ENCODE data around the gene B3GALT6.
"Not testable (repeated sequence)": the region's sequence is repeated elsewhere in the genome, so short reads cannot be mapped to it uniquely, and the experiment has no call there.

Gene B3GALT6

DNA sequence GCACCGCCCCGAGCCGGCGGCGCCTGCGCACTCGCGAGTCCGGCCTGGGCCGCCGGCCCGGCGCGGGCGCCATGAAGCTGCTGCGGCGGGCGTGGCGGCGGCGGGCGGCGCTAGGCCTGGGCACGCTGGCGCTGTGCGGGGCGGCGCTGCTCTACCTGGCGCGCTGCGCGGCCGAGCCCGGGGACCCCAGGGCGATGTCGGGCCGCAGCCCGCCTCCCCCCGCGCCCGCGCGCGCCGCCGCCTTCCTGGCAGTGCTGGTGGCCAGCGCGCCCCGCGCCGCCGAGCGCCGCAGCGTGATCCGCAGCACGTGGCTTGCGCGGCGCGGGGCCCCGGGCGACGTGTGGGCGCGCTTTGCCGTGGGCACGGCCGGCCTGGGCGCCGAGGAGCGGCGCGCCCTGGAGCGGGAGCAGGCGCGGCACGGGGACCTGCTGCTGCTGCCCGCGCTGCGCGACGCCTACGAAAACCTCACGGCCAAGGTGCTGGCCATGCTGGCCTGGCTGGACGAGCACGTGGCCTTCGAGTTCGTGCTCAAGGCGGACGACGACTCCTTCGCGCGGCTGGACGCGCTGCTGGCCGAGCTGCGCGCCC is at the start of gene B3GALT6:
TSS of gene B3GALT6 (plus strand) at position 30 of the 588 bp plus-strand sequence. CDS start at position 72, 42 bp downstream.
- TF ChIP-seq GATA1 (IDR thresholded peaks at IDR 0.05; ENCODE audit: low read depth, low read length) (no peak), POLR2A (IDR thresholded peaks at IDR 0.05; ENCODE audit: low read length) (no peak)
- DNase-seq = no peak

DNA sequence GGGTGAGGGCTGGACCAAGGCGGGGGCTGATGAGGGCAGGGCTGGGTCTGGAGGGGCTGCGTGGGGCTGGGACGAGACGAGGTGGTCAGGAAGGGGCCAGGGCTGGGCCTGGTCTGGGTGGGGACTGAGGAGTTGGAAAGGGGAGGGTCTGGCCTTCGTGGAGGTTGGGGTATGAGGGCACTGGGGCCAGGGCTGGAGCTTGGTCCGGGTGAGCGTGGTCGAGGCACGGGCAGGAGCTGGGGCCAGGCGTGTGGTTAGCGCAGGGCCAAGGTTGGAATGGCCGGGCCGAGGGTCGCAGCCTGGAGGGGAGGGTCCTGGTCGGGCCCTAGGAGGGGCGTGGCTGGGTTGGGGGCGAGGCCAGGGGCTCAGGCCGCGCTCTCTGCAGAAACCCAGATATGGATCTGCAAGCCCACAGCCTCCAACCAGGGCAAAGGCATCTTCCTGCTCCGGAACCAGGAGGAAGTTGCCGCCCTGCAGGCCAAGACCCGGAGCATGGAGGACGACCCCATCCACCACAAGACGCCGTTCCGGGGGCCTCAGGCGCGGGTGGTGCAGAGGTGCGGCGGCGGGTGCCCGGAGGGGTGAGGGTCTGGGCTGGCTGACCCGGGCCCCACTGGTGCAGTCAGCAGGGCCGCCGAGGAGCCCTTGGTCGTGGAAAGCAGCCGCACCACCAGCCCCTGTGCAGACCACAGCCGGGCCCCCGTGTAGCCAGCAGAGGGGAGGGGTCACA is 49.4 kb upstream of the B3GALT6 start:
- no peak for TF ChIP-seq GATA1 (IDR thresholded peaks at IDR 0.05; ENCODE audit: low read depth, low read length)
- no peak for TF ChIP-seq POLR2A (IDR thresholded peaks at IDR 0.05; ENCODE audit: low read length)

DNA sequence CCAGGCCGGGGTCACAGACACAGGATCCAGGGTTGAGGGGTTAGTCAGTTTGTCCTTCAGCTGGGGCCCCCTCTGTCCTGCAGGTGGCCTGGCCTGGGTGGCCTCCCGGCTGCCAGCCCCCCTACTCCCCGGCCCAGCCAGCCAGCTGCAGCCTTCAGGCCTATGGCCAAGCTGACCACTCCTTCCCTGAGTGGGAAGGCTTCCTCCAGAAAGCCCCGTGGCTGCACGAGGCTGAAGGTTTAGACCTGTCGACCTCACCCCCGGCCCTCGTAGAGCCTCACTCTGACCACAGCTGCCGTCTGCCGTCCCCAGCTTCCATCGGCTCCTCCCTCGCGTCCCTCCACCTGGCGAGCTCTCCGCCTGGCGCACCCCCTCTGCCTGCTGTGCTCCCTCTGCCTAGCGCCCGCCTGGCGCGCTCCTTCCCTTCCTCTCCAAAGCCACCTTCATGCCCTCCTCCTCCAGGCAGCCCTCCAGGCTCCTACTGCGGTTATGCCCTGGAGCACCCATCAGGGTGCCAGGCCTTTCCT is 48.8 kb upstream of the B3GALT6 start:
- TF ChIP-seq GATA1 (IDR thresholded peaks at IDR 0.05; ENCODE audit: low read depth, low read length) (no peak), POLR2A (IDR thresholded peaks at IDR 0.05; ENCODE audit: low read length) (no peak)
- DNase-seq = no peak

More for the DNA sequence above, 49.4 kb upstream of the B3GALT6 start:
- DNase-seq = no peak

DNA sequence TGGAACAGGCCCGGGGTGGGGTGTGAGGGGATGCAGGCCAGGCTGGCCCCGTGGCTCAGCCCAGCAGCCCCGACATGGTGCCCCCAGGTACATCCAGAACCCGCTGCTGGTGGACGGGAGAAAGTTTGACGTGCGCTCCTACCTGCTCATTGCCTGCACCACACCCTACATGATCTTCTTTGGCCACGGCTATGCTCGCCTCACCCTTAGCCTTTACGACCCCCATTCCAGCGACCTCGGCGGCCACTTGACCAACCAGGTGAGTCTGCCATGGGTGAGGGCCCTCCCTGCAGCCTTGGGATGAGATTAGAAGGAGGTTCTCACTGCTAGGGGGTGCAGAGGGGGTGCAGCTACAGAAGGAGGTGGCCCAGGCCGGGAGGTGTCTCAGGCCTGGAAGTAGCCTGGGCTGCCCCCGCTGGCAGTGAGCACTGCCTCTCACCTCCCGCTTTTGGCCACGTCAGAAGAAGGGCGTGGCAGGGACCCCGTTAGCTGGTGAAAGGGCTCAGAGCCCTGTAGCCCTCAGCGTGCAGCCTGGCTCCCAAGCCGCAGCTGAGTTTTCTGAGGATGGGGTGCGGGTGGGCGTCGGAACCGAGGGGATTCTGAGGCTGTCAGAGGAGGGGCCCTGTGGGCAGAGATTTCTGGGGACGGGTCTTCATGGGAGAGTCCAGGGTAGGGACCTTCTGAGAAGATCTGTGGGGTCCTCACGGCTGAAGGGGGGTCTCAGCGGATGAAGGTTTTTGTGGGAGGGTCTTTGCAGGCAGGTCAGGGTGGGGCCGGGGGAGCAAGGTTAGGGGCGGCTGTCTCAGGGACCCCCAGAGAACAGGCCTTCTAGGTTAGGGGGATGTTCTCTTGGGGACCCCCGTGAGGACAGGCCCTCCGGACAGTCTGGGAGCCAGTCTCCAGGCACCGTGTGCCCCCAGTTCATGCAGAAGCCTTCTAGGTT is 47.9 kb upstream of the B3GALT6 start:
- DNase-seq = no peak
- TF ChIP-seq GATA1 (IDR thresholded peaks at IDR 0.05; ENCODE audit: low read depth, low read length) = no peak
- no peak for TF ChIP-seq POLR2A (IDR thresholded peaks at IDR 0.05; ENCODE audit: low read length)

DNA sequence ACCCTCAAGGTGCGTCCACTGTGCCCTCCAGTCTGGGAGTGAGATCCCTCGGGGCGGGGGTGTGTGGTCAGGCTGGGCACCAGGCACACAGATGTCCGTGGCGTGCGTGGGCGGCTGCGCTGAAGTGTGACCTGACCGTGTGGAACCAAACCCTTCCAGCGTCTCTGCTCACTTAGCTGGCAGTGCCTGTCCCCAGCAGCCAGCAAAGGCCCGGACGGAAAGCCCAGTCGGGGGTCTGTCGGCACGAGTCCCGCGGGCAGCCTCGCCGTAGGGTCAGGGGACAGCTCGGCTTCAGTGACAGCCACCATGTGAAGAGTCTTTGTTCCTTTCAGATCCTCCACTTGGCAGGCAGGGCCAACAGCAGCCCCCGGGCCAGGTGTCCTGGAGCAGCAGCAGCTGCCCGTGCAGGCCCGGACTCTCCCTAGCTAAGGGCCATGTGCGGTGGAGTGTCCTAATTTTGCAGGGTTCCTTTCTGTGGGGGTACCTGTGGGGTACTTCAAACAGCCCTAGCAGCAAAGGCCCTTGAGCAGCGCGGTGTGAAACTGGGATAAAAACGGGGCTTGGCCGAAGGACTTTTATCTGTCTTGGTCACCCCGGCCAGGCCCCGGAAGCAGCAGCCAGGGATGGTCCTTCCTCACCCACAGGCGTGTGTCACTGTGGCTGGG is 46.8 kb upstream of the B3GALT6 start:
- TF ChIP-seq POLR2A (IDR thresholded peaks at IDR 0.05; ENCODE audit: low read length) = no peak
- no peak for TF ChIP-seq GATA1 (IDR thresholded peaks at IDR 0.05; ENCODE audit: low read depth, low read length)
- DNase-seq = no peak

DNA sequence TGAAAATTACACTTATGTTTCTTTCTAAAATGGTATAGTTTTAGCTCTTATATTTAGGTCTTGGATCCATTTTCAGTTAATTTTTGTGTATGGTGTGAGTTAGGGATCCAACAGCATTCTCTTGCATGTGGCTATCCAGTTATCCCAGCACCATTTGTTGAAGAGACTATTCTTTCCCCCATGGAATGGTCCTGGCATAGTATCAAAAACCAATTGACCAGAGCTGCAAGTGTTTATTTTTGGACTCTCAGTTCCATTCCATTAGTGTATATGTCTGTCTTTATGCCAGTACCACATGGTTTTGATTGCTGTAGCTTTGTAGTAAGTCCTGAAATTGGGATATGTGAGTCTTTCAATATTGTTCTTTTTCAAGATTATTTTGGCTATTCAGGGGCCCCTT is 44.1 kb upstream of the B3GALT6 start:
- DNase-seq = no peak
- no peak for TF ChIP-seq POLR2A (IDR thresholded peaks at IDR 0.05; ENCODE audit: low read length)
- no peak for TF ChIP-seq GATA1 (IDR thresholded peaks at IDR 0.05; ENCODE audit: low read depth, low read length)

DNA sequence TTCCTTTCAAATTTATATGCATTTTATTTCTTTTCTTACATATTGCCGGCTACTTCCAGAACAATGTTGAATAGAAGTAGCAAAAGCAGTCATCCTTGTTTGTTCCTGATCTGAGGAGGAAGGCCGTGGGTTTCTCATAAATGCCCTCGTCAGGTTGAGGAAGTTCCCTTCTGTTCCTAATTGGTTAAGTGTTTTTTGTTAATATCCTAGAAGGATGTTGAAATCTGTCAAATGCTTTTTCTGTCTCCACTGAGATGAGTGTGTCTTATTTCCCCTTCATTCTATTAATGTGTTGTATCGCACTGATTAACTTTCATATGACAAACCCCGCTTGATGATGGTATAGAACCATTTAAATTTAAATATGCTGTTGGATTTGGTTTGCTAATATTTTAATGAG is 42.9 kb upstream of the B3GALT6 start:
- DNase-seq = no peak
- TF ChIP-seq POLR2A (IDR thresholded peaks at IDR 0.05; ENCODE audit: low read length) = no peak
- no peak for TF ChIP-seq GATA1 (IDR thresholded peaks at IDR 0.05; ENCODE audit: low read depth, low read length)

DNA sequence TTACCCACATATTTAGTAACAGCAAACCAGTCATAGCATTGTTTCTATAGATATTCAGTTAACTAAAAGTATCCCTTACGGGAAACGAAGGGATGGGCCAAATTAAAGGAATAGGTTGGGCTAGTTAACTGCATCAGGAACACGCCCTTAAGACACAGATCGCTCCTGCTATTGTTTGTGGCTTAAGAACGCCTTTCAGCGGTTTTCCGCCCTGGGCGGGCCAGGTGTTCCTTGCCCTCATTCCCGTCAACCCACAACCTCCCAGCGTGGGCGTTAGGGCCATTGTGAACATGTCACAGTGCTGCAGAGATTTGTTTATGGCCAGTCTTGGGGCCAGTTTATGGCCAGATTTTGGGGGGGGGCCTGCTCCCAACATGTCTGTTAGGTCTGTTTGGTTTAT is 40.3 kb upstream of the B3GALT6 start:
- TF ChIP-seq GATA1 (IDR thresholded peaks at IDR 0.05; ENCODE audit: low read depth, low read length) = no peak
- TF ChIP-seq POLR2A (IDR thresholded peaks at IDR 0.05; ENCODE audit: low read length) = no peak
- DNase-seq = no peak

DNA sequence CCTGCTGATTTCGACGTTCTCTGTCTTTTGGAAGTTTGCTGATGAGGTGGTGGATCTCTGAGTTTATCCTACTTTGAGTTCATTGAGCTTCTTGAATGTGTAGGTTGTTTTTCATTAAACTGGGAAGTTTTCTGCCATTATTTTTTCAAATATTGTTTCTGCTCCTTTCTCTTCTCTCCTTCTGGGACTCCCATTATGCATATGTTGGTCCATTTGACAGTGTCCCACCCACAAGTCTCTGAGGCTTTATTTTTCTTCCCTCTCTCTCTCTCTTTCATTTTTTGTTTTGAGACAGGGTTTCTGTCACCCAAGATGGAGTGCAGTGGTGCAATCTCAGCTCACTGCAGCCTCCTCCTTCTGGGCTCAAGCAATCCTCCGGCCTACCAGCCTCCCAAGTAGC is 37.3 kb upstream of the B3GALT6 start:
- TF ChIP-seq POLR2A (IDR thresholded peaks at IDR 0.05; ENCODE audit: low read length) = no peak
- TF ChIP-seq GATA1 (IDR thresholded peaks at IDR 0.05; ENCODE audit: low read depth, low read length) = no peak
- DNase-seq = no peak

DNA sequence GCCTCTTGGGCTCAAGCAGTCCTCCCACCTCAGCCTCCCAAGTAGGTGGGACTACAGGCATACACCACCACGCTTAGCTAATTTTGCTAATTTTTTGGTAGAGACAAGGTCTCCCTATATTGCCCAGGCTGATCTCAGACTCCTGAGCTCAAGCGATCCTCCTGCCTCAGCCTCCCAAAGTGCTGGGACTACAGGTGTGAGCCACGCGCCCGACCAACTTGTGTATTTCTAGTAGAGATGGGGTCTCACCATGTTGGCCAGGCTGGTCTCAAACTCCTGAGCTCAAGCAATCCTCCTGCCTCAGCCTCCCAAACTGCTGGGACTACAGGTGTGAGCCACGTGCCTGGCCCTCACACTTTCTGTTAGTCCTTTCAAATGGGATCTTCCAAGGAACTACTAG is 36.3 kb upstream of the B3GALT6 start:
- DNase-seq = not testable (repeated sequence)

DNA sequence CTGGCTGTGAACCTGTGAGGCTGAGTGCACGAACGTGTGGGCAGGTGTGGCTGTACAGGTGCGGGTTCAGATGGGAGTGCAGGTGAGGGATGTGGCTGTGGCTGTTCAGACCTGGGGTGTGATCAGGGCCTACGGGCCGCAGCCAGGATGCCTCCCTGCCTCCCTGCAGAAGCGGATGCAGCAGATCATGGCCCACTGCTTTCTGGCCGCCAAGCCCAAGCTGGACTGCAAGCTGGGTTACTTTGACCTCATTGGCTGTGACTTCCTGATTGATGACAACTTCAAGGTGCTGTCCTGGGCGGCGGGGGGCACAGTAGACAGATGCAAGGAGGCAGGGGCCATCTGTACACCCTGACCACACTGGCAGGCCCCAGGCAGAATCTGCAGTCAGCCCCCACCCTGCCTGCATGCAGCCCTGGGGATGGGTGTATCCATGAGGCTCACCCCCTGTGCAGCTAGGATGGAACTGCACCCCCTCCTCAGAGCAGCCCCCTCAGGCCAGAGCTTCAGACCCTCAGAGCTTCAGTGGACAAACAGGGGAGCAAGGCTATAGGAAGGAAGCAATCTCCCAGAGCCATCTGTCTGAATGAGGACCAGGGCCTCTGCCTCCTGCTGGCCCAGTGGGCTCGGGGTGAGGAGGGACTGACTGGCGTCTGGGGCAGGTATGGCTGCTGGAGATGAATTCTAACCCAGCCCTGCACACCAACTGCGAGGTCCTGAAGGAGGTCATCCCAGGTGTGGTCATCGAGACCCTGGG is 35.4 kb upstream of the B3GALT6 start:
- TF ChIP-seq POLR2A (IDR thresholded peaks at IDR 0.05; ENCODE audit: low read length) (no peak), GATA1 (IDR thresholded peaks at IDR 0.05; ENCODE audit: low read depth, low read length) (no peak)
- DNase-seq = no peak

DNA sequence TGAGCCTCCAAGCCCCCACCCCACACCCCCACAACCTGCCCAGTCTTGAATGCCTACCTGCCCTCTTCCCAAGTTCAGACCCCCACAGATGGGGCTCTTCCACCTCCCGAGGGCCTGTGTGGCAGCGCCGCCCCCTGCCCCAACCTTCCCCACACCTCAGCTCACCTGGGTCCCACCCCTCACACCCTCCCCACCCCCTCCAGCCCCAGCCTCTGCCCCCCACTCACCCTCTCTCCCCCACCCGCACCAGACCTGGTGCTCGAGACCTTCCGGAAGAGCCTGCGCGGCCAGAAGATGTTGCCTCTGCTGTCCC is 34.9 kb upstream of the B3GALT6 start:
- DNase-seq = no peak
- TF ChIP-seq POLR2A (IDR thresholded peaks at IDR 0.05; ENCODE audit: low read length) (no peak), GATA1 (IDR thresholded peaks at IDR 0.05; ENCODE audit: low read depth, low read length) (no peak)
